ENCODE results near the gene RALGAPA1.
"Not testable (repeated sequence)": the region's sequence is repeated elsewhere in the genome, so short reads cannot be mapped to it uniquely, and the experiment has no call there.

The RALGAPA1 gene

DNA sequence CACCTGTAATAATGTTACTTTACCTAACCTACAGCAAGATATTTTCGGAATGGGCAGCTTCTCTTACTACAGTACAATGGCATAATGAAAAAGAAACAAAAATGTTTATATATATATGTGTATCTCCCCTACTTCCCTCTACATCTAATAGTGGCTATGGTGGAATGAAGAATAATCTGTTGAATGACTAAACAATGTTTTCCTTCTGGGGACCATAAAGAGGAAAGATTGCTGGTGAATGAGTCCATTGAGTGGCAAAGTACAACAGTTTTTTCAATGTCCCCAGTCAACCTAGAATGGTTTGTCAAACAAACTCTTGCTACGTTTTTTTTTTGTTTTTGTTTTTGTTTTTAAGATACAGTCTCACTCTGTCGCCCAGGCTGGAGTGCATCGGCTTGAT is 47.2 kb downstream of the RALGAPA1 start:
- DNase-seq = no peak

DNA sequence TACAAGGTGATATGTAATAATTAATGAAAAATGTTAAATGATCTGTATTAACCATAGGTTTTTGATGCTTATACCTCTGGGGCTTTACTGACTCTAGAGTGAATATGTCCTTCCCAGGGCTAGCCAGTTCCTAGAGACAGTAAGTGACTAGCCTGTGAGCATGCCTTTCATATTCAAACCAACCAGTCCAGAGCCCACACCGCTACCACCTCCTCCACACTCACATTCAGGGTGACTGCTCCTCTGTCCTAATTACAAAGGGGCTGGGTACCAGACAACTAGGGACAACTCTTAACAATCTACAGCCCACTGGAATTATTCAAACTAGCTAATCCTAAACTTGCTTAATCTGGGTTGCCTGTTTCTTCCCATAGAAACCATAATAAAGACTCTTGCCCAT is 49.0 kb downstream of the RALGAPA1 start:
- no peak for DNase-seq

DNA sequence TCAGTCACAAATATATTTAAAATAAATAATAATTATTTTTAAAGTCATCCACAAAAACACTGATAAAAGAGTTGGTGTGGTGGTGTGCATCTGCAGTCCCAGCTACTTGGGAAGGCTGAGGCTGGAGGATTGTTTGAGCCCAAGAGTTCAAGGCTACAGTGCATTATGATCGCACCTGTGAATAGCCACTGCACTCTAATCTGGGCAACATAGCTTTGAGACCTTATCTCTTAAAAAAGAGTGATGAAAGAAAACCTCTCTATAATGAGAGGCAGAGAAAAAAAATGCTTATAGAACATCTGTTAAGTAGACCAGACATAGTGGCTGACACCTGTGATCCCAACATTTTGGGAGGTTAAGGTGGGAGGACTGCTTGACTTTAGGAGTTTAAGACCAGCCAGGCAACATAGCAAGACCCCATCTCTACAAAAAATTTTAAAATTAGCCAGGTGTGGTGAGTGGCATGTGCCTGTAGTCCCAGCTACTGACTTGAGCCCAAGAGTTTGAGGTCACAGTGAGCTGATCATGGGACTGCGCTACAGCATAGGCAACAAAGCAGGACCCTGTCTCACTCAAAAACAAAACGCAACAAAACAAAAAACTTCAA is 50.5 kb downstream of the RALGAPA1 start:
- no peak for DNase-seq

DNA sequence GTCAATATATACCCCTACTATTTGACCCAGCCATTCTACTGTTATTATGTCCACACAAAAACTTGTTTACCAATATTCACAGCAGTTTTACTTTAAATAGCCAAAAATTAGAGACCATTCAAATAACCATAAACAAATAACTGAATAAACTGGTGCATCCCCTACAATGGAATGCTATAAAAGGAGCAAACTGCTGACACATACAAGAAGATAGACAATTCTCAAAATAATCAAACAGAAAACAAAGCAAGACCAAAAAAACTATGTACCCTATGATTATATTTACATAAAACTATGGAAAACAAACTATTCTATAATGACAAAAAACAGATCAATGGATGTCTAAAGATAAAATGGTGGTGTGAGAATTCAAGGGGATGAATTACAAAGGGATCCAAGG is 54.4 kb downstream of the RALGAPA1 start:
- DNase-seq = no peak

DNA sequence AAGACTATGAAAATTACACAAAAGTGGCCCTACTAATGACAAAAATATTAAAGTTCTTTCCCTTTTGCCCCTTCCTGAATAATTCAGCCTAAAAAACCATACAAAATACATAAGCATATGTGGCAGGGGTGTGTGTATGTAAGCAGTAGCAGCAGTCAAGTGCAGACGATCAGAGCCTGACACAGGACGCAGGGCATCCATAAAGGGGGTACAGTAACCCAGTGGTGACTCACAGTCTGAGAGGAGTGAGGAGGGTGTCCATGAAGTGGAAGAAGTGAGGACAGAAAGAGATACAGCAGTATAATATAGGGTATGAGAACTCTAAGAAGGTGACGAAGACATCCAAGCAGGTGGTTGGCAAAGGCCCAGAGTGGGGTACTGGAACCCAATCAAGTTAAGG is 56.7 kb downstream of the RALGAPA1 start:
- no peak for DNase-seq

DNA sequence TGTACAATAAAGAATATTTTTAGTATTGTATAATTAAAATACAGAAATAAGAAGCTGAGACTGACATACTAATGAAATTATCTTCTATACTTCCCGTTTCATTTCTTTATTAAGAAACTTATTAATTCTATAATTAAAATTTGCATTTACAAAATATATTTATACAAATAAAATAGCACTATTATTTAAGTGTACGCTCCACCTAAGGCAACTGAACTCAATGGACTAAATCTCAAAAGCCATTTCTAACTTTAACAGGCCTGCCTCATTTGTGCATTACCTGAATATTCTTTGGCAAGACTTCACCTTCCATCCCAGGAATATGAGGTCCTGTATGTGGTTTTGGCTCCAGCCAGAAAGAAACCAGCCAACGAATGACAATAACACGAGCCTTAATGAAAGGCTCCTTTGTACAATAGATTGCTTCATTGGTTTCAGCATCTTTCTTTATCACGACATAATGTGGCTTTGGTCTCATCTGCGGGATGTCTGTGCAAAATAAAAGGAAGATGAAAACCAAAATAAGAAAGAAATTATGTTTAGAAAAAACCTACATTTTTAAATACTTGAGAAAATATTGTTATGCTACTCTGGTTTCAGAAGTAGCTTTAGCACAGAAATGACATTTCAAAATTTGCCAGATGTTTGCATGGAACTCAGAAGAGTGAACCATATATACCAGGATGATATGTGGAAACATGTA is 58.7 kb downstream of the RALGAPA1 start:
- DNase-seq = no peak

DNA sequence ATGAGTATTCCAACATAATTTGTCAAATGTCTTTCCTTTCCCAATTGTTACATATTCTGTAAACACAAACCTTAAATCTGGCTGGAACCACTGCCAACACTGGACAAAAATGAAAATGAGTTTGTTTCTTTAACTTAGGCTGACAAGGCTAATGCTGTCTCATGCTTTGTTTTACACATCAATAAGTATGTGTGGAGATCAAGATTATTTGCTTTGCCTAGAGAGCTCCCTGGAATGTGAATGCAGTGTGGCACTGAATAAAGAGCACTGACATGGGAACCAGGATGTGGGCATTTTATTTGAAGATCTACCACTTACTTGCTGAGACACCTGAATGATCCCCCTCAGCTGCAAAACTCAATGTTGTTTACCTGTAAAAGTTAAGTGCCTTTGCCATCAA is 61.7 kb downstream of the RALGAPA1 start:
- no peak for DNase-seq

DNA sequence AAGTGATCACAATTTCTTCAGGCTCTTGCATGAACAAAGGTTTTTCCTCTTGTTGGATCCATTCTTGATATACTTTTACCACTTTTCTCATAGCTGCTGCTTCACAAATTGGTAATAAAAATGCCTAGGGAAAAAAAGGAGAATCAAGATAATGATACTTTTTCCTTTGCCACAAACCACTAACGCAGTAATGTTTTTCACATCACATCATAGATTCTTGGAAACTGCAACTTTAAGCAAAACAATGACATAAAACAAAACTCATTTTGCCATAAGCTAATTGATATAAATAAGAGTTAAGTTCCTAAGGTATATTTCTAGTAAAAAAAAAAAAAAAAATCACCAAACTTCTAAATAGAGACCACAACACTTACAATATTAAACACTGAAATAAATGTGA is 66.7 kb downstream of the RALGAPA1 start:
- no peak for DNase-seq

DNA sequence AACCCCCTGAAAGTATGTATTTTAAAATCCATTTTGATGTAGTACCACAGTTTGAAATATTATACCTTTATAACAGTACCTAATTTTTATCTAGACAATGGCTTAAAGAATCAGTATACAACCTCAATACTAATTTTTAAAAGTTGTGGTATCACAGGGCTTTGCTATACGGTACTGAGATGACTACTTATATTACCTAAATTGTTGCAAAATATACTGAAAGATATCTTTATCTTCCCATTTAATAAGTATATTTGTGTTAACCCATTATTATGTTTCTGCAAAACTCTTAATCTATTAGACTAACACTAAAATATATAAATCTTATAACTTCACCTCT is 67.1 kb downstream of the RALGAPA1 start:
- DNase-seq = no peak

DNA sequence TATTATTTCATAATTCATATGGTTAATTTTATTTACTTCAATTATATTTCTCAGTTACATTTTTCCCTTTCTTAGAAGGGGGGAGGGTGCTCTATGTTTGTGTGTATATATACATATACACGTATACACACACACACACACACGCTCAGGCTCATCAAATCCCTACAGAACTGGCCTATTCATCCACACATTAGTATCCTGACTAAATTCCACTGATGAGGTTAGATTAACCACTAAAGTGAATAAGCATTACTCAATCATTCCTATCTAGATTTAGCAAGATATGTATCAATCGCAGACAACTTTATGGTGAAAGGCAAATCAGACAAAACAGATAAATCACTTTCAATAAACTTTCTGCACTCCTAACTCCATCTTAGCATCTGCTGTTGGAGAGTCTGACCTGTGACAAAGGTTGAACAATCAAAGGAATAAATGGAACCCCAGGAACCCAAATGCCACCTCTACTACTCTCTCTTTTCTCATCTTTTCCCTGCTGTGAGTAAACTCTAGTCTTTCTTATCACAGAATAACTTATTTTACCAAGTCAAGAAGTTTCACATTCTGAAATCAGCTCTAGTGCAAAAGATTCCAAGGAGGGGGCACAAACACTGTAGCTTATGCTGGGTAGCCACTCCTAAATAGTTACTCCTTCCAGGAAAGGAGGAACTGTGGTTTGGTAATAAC is 67.6 kb downstream of the RALGAPA1 start:
- DNase-seq = no peak

DNA sequence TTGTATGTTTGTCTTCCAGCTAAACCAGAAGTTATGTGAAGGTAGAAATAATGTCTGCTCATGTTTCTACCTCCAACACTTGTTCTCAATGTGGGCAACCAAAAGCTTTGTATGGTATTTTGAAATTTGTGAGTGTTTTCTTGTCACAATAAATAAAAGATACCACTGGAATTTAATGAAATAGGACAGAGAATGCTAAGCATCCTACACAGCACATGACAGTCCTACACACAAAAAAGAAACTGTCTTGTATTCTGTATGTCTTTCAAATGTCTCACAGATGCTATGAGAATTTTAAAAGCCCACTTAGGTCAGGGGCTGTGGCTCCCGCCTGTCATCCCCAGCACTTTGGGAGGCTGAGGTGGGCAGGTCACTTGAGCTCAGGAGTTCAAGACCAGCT is 68.9 kb downstream of the RALGAPA1 start:
- no peak for DNase-seq

DNA sequence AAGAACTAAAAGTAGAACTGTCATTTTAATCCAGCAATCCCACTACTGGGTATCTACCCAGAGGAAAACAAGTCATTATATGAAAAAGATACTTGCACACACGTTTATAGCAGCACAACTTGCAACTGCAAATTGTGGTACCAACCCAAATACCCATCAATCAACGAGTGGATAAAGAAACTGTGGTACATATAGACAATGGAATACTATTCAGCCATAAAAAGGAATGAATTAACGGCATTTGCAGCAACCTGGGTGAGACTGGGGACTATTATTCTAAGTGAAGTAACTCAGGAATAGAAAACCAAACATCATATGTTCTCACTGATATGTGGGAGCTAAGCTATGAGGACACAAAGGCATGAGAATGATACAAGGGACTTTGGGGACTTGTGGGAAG is 73.9 kb downstream of the RALGAPA1 start:
- not testable (repeated sequence) for DNase-seq

DNA sequence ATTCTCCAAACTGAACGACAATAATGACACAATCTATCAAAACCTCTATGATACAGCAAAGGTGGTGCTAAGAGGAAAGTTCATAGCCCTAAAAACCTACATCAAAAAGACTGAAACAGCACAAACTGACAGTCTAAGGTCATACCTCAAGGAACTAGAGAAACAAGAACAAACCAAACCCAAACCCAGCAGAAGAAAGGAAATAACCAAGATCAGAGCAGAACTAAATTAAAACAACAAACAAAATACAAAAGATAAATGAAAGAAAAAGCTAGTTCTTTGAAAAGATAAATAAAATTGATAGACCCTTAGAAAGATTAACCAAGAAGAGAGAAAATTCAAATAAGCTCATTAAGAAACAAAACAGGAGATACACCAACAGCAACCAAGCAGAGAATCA is 75.6 kb downstream of the RALGAPA1 start:
- DNase-seq = not testable (repeated sequence)

DNA sequence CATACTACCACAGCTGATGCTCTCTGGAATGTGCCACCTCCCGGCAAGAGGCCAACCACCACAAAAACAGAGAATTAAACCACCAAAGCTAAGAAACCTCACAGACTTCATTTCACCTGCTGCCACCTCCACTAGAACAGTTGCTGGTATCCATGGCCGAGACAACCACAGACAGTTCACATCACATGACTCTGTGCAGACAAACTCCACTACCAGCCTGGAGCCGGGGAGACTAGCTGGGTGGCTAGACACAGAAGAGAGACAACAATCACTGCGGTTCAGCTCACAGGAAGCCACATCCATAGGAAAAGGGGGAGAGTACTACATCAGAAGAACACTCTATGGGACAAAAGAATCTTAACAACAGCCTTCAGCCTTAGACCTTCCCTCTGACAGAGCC is 78.2 kb downstream of the RALGAPA1 start:
- DNase-seq = no peak

DNA sequence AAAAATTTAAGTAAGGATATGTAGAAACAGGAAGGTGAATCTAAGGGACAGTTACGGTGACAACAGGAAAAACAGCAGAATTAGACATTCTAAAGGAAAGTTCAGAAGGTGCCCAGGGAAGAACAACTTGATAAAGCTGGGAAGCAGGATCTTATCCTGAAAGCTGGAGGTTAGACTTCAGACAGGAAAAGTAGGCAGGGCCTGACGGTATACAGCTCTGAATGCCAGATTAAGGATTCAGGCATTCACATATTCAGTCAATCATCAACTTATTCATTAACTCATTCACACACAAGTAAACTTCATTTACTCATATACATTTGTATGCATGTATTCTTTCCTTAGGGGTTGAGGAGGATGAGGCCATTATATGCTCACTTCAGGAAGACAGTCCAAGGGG is 81.3 kb downstream of the RALGAPA1 start:
- no peak for DNase-seq

DNA sequence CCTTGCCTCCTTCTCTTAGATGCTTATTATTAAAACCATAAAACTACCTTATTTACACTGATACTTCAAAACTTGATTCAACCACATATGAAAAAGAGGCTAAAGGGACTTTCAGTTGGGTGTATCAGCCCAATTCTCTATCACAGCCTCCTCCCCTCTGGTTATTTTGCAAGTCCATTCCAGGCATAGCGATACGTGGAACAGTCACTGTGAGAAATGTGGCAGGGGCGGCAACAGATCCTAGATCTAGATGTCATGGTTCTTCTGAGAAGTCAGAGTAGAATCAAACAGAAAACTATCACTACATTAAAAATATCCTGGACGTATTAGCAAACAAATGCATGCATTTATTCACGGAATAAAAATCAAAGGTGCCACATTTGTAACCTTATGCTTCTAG is 83.2 kb downstream of the RALGAPA1 start:
- no peak for DNase-seq

DNA sequence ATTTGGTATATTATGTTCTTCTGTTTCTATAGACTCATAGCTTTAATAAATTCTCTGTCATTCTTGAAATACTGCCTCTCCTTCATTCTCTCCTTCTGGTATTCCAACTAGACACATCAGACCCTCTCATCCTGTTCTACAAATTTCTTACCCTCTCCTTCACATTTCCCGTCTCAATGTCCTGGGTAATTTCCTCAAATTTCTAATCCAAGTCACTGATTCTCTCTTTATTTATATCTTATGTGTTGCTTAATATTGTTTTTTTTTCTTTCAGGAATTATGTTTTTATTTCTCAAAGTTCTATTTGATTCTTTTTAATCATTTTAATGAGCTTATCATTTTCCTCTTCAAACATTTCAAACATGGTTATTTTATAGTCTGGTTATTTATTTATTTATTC is 94.0 kb downstream of the RALGAPA1 start:
- no peak for DNase-seq

DNA sequence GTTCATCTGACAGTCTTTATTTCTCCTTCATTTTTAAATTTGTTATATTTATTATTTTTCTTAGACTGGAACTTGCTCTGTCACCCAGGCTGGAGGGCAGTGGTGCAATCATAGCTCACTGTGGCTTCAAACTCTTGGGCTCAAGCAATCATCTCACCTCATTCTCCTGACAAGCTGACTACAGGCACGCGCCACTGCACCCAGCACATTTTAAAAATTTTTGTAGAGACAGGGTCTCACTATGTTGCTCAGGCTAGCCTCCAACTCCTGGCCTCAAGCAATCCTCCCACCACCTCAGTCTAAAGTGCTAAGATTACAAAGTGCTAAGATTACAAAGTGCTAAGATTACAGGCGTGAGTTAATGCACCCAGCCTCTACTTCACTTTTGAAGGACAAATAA is 96.6 kb downstream of the RALGAPA1 start:
- no peak for DNase-seq

DNA sequence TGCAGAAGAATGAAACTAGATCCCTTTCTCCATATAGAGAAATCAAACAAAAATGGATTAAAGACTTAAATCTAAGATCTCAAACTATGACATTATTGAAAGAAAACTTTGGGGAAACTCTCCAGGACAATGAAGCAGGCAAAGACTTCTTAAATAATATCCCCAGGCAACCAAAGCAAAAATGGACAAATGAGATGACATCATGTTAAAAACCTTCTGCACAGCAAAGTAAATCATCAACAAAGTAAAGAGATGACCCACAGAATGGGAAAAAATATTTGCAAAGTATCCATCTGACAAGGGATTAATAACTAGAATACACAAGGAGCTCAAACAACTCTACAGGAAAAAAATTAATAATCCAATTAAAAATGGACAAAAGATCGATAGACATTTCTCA is 101.0 kb downstream of the RALGAPA1 start:
- DNase-seq = no peak

DNA sequence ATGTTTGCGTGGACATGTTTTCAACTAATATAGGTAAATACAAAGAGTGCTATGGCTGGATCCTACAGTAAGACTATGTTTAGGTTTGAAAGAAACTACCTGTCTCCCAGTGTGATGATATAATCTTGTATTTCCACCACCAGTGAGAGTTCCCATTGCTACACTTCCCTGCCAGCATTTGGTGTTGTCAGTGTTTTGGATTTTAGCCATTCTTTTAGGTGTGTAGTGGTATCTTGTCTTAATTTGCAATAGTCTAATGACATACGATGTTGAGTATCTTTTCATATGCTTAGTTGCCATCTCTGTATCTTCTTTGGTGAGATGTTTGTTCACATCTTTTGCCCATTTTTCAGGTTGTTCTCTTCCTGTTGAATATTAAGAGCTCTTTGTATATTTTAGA is 103.5 kb downstream of the RALGAPA1 start:
- DNase-seq = no peak

DNA sequence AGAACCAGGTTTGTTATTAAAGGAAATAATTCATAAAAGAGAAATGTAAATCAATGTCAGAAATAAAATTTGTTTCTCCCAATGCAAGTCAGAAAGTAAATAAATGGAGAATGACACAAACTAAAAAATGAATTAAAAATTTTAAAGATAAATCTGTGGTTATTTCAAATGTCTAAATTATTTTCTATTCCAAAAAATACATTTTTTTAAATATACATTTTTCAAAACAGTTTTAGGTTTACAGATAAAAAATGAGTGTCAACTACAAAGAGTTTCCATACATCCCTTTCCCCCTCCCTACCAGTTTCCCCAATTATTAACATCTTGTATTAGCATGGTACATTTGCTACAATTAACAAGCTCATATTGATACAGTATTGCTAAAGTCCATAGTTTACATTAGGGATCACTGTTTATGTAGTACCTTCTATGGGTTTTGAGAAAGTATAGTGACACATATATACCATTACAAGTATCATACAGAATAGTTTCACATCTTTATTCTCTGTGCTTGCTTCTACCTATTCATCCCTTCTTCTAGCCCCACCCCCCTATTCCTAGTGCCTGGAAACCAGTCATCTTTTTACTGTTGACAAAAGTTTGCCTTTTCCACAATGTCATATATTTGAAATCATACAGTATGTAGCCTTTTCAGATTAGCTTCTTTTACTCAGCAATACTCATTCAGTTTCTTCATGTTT is 104.2 kb downstream of the RALGAPA1 start:
- no peak for DNase-seq

DNA sequence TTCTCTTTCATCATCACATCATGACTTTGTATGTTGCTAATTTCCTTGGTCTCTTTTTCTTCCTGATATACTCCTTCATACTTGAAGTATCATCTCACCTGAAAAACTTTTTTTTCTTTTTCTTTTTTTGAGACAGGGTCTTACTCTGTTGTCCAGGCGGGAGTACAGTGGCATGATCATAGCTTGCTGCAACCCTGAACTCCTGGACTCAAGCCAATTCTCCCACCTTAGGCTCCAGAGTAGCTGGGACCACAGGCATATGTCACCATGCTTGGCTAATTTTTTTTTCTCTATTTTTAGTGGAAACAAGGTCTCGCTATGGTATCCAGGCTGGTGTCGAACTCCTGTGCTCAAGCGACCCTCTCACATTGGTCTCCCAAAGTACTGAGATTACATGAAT is 107.6 kb downstream of the RALGAPA1 start:
- no peak for DNase-seq

DNA sequence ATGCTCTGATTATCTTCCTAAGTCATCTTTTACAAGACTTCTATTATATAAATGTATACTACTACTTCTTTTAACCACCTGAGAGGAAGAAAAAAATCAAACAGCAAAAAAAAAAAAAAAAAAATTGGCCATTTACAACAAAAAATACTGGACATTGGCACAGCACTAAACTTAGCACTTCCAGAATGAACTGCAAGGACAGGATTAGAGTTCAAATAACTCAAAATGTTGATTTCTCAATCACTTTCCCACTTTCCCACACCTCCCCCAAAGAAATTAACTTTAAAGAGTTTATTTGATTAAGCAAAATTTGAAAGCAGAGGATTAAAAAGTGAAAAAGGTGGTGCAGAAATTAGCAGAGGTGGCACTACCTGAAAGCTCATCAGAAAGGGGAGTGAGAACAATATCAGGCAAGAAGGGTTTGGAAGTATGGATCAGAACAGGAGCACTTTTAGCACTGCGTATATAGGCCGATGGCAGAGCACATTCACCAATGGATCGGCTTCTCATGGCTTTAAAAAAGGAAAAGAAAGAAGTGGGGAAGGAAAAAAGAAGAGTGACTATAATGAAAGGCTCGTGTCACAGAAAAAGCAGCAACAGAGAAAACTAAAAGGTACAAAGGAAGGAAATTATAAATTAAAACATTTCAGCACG is 109.2 kb downstream of the RALGAPA1 start:
- DNase-seq = no peak

DNA sequence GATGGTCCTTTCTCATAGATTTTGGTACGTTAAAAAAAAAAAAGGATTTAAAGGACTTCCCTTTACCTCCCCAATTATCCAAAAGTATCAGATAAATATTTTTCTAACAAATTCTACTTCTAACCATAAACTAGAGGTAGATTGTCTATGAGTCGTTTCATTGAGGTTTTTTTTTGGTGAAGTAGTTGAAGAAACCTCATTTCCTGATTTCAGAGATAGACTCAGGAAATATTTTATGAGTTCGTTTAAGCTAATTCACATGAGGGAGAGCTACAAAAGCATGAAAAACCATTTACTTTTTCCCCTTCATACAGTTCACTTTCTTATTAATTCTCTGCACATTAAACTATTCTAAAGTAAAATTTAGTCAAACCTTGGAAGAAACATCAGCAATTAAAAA is 112.5 kb downstream of the RALGAPA1 start:
- no peak for DNase-seq

Data from stimulated activated CD4-positive, alpha-beta T cell treated with anti-CD3 and anti-CD28 coated beads, Interleukin-2, amount 100 ng/mL, for 48 hours (primary cell).